Gastrocnemius medialis (tissue), 4 donors: ENCODE measurements around the gene TXNRD2. TPM values are rescaled to one million over a fixed set of nuclear protein-coding genes. Genes with fewer than 3 reads are reported as not detected.

Experiments
- ATAC-seq, 2 donors: fragments of 150-250 bp; one replicate each; pipeline ENCODE4 v1.9.1; 2016
- DNase-seq, 2 donors: peaks; one replicate each; pipeline ENCODE4 v3.0.0-alpha.2; 2019
- H3K27ac ChIP-seq, 4 donors: fragments of 200-600 bp; sonication (generic); 1 replicate in 1 of 4; 2 replicates in 3 of 4; pipeline ENCODE4 v1.5.1; 2016 to 2018; ENCODE audit warnings: mild to moderate bottlenecking in 2 of 4, moderate library complexity in 1 of 4
- H3K27me3 ChIP-seq, 3 donors: fragments of 200-600 bp; sonication (generic) in 2 of 3; 1 replicate in 1 of 3; 2 replicates in 2 of 3; pipeline versions ENCODE4 v1.5.1 to v1.6.0; 2016 to 2019; ENCODE audit warnings: mild to moderate bottlenecking in 1 of 3, moderate library complexity in 1 of 3
- H3K36me3 ChIP-seq, 2 donors: fragments of 200-600 bp; sonication (generic) in 1 of 2; one replicate each; pipeline ENCODE4 v1.5.1; 2017 to 2018
- H3K4me1 ChIP-seq, 2 donors: fragments of 200-600 bp; sonication (generic) in 1 of 2; one replicate each; pipeline ENCODE4 v1.5.1; 2016 to 2017; ENCODE audit warnings: mild to moderate bottlenecking in 2 of 2
- H3K4me3 ChIP-seq, 4 donors: fragments of 200-600 bp; sonication (generic) in 3 of 4; 1 replicate in 1 of 4; 2 replicates in 3 of 4; pipeline ENCODE4 v1.5.1; 2016 to 2019; ENCODE audit warnings: mild to moderate bottlenecking in 2 of 4
- H3K9me3 ChIP-seq, 3 donors: fragments of 200-600 bp; sonication (generic) in 2 of 3; 1 replicate in 1 of 3; 2 replicates in 2 of 3; pipeline ENCODE4 v1.5.1; 2016 to 2019
- CTCF ChIP-seq, 5 experiments: fragments of 450-650 bp in 3 of 5; fragments of 200-600 bp in 2 of 5; sonication (generic) in 2 of 5; IDR thresholded peaks in 4 of 5; conservative IDR thresholded peaks in 1 of 5; 1 replicate in 4 of 5; 2 replicates in 1 of 5; pipeline ENCODE4 v1.5.1; 2016 to 2019; ENCODE audit warnings: antibody characterized with exemption in 5 of 5, mild to moderate bottlenecking in 3 of 5, moderate library complexity in 3 of 5
- POLR2A ChIP-seq, 2 donors: fragments of 450-650 bp; IDR thresholded peaks; one replicate each; pipeline ENCODE4 v1.6.1; 2017; ENCODE audit warnings: antibody characterized with exemption in 2 of 2, mild to moderate bottlenecking in 2 of 2, moderate library complexity in 2 of 2
- in situ Hi-C, 4 donors: fragments of 200-750 bp; cut with MboI; loops; one replicate each; pipeline versions ENCODE4 v1.15.0 to v1.8.0; 2017; ENCODE audit warnings: low sequenced_read_pairs in 4 of 4
- intact Hi-C: fragments of 100-400 bp; cut with DNase I; formaldehyde crosslinking; loops from one replicate; pipeline ENCODE4 v1.15.1; 2023; ENCODE audit warnings: low total_unique reads
- total RNA-seq, 4 donors: library from RNA; depleted of rRNA; stranded (reverse); fragments of >200 nt; gene quantifications; one replicate each; pipeline versions ENCODE4 v1.1.0 to v1.2.3, GENCODE V29; 2016

The TXNRD2 gene
- total RNA-seq, 4 donors from 2014 or later, result 9.0 to 18.0 (median 14.4) TPM

- TF ChIP-seq POLR2A (IDR thresholded peaks at IDR 0.05) (no peak), CTCF (IDR thresholded peaks at IDR 0.05 in 4 of 5, conservative IDR thresholded peaks at IDR 0.05 in 1 of 5) (no peak)
- Histone ChIP-seq H3K27ac (no peak overlapping the region), H3K36me3 (peaks cover 0 to 18% of the 10 kb centered on the region in 2 donors), H3K27me3 (no peaks in the 10 kb centered on the region), H3K4me1 (no peaks in the 10 kb centered on the region), H3K9me3 (no peaks in the 10 kb centered on the region), H3K4me3 (no peak overlapping the region)
- ATAC-seq, result no peak
- intact Hi-C loops, result no loop called here
- no peak for DNase-seq
- in situ Hi-C loops, result no loop called here
Observed at GRCh38 chr22:19892925-19893324, 48.7 kb downstream of the TXNRD2 start.

GRCh38 chr22:19892257-19892879 is 49.2 kb downstream of the TXNRD2 start:
- TF ChIP-seq CTCF (IDR thresholded peaks at IDR 0.05 in 4 of 5, conservative IDR thresholded peaks at IDR 0.05 in 1 of 5), result no peak
- no peak for TF ChIP-seq POLR2A (IDR thresholded peaks at IDR 0.05)
- Histone ChIP-seq H3K4me3 (no peak overlapping the region), H3K4me1 (no peaks in the 10 kb centered on the region), H3K27ac (no peak overlapping the region), H3K27me3 (no peaks in the 10 kb centered on the region), H3K36me3 (peaks cover 0 to 18% of the 10 kb centered on the region in 2 donors), H3K9me3 (no peaks in the 10 kb centered on the region)
- in situ Hi-C loops, result no loop called here
- no peak for ATAC-seq
- no peak for DNase-seq
- intact Hi-C loops, result no loop called here

GRCh38 chr22:19891317-19892256 is 50.0 kb downstream of the TXNRD2 start:
- TF ChIP-seq CTCF (IDR thresholded peaks at IDR 0.05 in 4 of 5, conservative IDR thresholded peaks at IDR 0.05 in 1 of 5) (no peak), POLR2A (IDR thresholded peaks at IDR 0.05) (no peak)
- Histone ChIP-seq H3K4me1 (peaks cover 0 to 2% of the 10 kb centered on the region in 2 donors), H3K4me3 (no peak overlapping the region), H3K27me3 (no peaks in the 10 kb centered on the region), H3K36me3 (peaks cover 0 to 18% of the 10 kb centered on the region in 2 donors), H3K9me3 (no peaks in the 10 kb centered on the region), H3K27ac (no peak overlapping the region)
- in situ Hi-C loops (no loop called here), intact Hi-C loops (no loop called here)
- DNase-seq (no peak), ATAC-seq (no peak)

- H3K4me1 ChIP-seq, result peaks cover 0 to 3% of the 10 kb centered on the region in 2 donors
- H3K4me3 ChIP-seq, result no peak overlapping the region
- no peaks in the 10 kb centered on the region for H3K27me3 ChIP-seq
- H3K9me3 ChIP-seq, result no peaks in the 10 kb centered on the region
- in situ Hi-C loops, result no loop called here
- no peak overlapping the region for H3K27ac ChIP-seq
- DNase-seq, result no peak
- H3K36me3 ChIP-seq, result peaks cover 0 to 18% of the 10 kb centered on the region in 2 donors
- no peak for TF ChIP-seq CTCF (IDR thresholded peaks at IDR 0.05 in 4 of 5, conservative IDR thresholded peaks at IDR 0.05 in 1 of 5)
- TF ChIP-seq POLR2A (IDR thresholded peaks at IDR 0.05), result no peak
- intact Hi-C loops, result no loop called here
- ATAC-seq, result no peak
Observed at GRCh38 chr22:19890502-19891316, 50.9 kb downstream of the TXNRD2 start.
